NCI-H2196 (cell line): Measurements from ENCODE around the gene PGM3.
"Not testable (repeated sequence)": the region's sequence is repeated elsewhere in the genome, so short reads cannot be mapped to it uniquely, and the experiment has no call there.

Experiments used
- DNase-seq: peaks from one replicate; lab custom pipeline; 2025; ENCODE audit not compliant: unreplicated experiment; lab: John Stamatoyannopoulos, UW

Gene PGM3, protein sequence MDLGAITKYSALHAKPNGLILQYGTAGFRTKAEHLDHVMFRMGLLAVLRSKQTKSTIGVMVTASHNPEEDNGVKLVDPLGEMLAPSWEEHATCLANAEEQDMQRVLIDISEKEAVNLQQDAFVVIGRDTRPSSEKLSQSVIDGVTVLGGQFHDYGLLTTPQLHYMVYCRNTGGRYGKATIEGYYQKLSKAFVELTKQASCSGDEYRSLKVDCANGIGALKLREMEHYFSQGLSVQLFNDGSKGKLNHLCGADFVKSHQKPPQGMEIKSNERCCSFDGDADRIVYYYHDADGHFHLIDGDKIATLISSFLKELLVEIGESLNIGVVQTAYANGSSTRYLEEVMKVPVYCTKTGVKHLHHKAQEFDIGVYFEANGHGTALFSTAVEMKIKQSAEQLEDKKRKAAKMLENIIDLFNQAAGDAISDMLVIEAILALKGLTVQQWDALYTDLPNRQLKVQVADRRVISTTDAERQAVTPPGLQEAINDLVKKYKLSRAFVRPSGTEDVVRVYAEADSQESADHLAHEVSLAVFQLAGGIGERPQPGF

GRCh38 chr6:83192871-83193746 lies at the start of gene PGM3, which contains the start of gene RWDD2A:
PGM3 (minus strand) TSS chr6:83193265; CDS start chr6:83191012, 2,253 bp downstream.
RWDD2A (plus strand) TSS chr6:83193357; CDS start chr6:83194452, 1,095 bp downstream.
- DNase-seq = peak; percentile 85

DNA sequence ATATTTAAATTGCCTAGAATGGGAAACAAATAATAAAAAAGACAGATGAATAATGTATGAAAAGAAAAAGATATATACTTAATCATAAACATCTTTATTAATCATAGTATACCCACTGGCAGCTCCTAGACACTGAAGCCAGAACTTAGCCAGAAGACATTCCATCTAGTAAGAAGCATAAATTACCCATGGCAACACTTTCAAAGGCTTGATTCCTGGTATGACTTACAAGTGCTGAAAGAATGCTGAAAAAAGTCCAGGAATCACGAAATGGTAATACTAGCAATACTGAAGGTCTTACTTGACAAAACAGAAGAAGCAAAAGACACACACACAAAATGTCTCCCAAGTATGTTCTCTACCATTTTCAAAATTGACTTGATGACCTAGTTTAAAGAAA lies 38.1 kb upstream of the PGM3 start:
- DNase-seq = no peak

DNA sequence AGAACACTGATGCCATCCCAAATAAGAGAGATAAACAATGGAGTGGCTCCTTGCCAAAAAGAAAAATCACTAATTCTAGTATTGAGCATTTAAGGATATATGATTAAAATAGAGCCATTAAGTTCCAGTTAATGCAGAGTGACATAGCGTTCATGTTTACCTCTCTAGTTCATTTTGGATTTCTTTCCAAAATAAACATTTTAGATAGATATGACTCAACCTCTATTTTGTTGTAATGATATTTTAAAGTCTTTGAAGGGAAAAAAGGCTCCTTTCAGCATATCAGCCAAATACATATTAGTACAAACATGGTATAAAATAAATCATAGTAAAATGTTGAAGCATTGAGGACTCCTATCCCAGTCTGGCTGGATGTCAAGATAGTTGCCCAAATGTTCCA lies 33.5 kb upstream of the PGM3 start:
- no peak for DNase-seq

GRCh38 chr6:83221889-83222479 lies 28.9 kb upstream of the PGM3 start:
- DNase-seq = peak; percentile 30

DNA sequence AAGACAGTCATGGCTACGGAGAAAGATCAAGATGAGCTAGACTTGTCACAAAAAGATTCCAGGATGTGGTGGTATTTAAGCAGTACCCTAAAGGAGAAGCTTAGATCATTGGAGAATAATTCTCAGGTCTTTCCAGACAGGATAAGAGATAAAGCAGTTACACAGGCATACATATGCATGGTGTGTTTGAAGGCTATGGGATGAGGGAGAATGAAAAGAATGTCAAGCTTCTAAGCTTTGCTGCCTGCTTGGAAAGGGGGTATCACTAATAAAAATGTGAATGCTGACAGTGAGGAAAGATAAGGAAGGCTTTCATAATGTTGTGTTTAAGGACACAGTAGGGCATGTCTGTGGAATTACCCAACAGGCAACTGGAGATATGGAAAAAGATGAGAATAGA lies 28.2 kb upstream of the PGM3 start:
- no peak for DNase-seq

DNA sequence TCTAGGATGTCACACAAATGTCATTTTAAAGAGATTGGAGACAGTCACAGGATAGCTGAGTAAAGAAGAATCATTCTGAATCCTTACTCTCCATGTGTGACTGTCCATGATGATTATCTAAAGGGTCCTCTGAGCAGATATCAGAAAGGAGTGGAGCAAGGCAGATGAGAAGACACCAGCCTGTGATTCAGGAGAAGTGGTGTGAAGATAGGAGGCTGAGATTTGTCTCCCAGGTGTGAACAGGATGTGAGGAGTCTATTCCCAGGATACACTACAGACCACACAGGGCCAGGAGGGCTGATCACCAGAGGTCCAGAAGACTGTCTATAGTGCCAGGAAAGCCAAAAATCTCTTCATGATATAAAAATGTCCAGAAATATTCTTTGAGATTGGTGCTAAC lies 27.1 kb upstream of the PGM3 start:
- no peak for DNase-seq

- DNase-seq = no peak
Observed at GRCh38 chr6:83218646-83219045, 25.6 kb upstream of the PGM3 start.

GRCh38 chr6:83216806-83217205 lies 23.7 kb upstream of the PGM3 start:
- DNase-seq = no peak

- peak; percentile 66 for DNase-seq
Observed at GRCh38 chr6:83215131-83216047, 22.3 kb upstream of the PGM3 start.

DNA sequence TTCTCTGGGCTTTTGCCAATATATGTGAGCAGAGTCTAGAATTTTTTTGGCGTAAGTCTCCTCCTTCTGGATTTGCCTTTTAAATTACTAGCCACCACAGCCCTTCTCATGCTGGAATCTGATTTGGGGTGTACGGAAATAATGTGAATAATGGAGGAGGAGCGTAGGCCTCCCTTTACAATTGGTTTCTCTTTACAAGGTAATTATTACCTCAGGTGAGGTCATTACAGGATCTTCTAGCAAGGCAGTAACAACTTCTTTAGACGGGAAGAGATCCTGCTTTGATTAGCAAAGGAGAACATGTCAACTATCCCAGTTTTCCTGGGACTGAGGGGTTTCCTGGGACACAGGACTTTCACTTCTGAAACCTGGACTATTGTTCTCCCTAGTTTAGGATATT lies 9.0 kb upstream of the PGM3 start:
- no peak for DNase-seq

GRCh38 chr6:83199863-83200225 lies 6.8 kb upstream of the PGM3 start:
- DNase-seq = no peak

DNA sequence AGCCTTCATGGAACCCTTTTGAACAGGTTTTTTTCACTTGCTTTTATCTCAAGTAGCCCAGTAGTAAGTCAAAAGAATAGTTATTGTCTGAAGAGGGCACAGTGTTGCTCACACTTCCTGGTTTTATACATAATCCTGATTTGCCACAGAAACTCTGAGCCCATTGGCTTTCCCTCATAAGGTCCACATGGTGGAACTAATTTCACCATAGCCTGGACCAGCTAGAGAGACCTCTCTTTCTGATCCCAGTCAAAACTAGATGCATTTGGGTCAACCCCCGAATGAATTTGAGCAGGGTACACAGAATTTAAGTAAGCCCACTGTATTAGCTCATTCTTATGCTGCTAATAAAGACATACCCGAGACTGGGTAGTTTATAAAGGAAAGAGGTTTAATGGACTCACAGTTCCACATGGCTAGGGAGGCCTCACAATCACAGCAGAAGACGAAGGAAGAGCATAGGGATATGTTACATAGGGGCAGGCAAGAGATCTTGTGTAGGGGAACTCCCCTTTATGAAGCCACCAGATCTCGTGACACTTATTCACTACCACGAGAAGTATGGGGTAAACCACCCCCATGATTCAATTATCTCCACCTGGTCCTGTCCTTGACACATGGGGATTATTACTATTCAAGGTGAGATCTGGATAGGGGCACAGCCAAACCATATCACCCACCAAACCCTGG lies 6.3 kb upstream of the PGM3 start:
- no peak for DNase-seq

GRCh38 chr6:83198486-83199172 lies 5.6 kb upstream of the PGM3 start:
- no peak for DNase-seq

- peak; percentile 18 for DNase-seq
Observed at GRCh38 chr6:83193747-83194566, 892 bp upstream of the PGM3 start.

- DNase-seq = no peak
Observed at GRCh38 chr6:83192456-83192855, 609 bp downstream of the PGM3 start.

GRCh38 chr6:83191974-83192373 lies 1.1 kb downstream of the PGM3 start:
- not testable (repeated sequence) for DNase-seq

- no peak for DNase-seq
Observed at GRCh38 chr6:83190626-83191025, 2.4 kb downstream of the PGM3 start.

GRCh38 chr6:83188501-83188900 lies 4.6 kb downstream of the PGM3 start:
- DNase-seq = no peak
